Measurements from ENCODE around the gene CCDC177.

Gene CCDC177

GRCh38 chr14:69529563-69529962, 45.1 kb downstream of the CCDC177 start:
- DNase-seq = no peak

GRCh38 chr14:69528930-69529329, 45.7 kb downstream of the CCDC177 start:
- DNase-seq = no peak

- no peak for DNase-seq
Observed at GRCh38 chr14:69528143-69528542, 46.5 kb downstream of the CCDC177 start.

GRCh38 chr14:69527635-69528034, 47.0 kb downstream of the CCDC177 start:
- DNase-seq = no peak

- DNase-seq = no peak
Observed at GRCh38 chr14:69525896-69526295, 48.8 kb downstream of the CCDC177 start.

- no peak for DNase-seq
Observed at GRCh38 chr14:69522026-69522425, 52.6 kb downstream of the CCDC177 start.
